Neural progenitor cell (in vitro differentiated cells): ENCODE results near the gene CHRNA7. TPM values are rescaled to one million over a fixed set of nuclear protein-coding genes. Genes with fewer than 3 reads are reported as not detected.
"Not testable (repeated sequence)": the region's sequence is repeated elsewhere in the genome, so short reads cannot be mapped to it uniquely, and the experiment has no call there.

Experiments used
- DNase-seq: peaks from one replicate; pipeline ENCODE4 v3.0.0-alpha.2; 2016; ENCODE audit warnings: low spot score
- H2AFZ ChIP-seq: fragments of 200-600 bp; sonication (generic); replicated peaks from 2 replicates; pipeline ENCODE4 v1.6.1; 2016; ENCODE audit warnings: antibody characterized with exemption
- H3F3A ChIP-seq: fragments of 200-600 bp; sonication (generic); 2 replicates; pipeline ENCODE4 v1.6.1; 2016; ENCODE audit warnings: antibody characterized with exemption, low read depth
- H3K27ac ChIP-seq: fragments of 200-600 bp; sonication (generic); 2 replicates; pipeline ENCODE4 v1.5.1; 2016; ENCODE audit warnings: mild to moderate bottlenecking
- H3K27me3 ChIP-seq: fragments of 200-600 bp; sonication (generic); 2 replicates; pipeline ENCODE4 v1.6.1; 2016; ENCODE audit warnings: mild to moderate bottlenecking, moderate library complexity
- H3K36me3 ChIP-seq: fragments of 200-600 bp; sonication (generic); 2 replicates; pipeline ENCODE4 v1.5.1; 2016
- H3K4me1 ChIP-seq: fragments of 200-600 bp; sonication (generic); 2 replicates; pipeline ENCODE4 v1.6.1; 2016; ENCODE audit warnings: mixed run types
- H3K4me2 ChIP-seq: fragments of 200-600 bp; sonication (generic); 2 replicates; pipeline ENCODE4 v1.6.1; 2016
- H3K4me3 ChIP-seq: fragments of 200-600 bp; sonication (generic); 2 replicates; pipeline ENCODE4 v1.5.1; 2016
- H3K79me2 ChIP-seq: fragments of 200-600 bp; sonication (generic); 2 replicates; pipeline ENCODE4 v1.6.1; 2016; ENCODE audit warnings: low read depth
- H3K9ac ChIP-seq: fragments of 200-600 bp; sonication (generic); 2 replicates; pipeline ENCODE4 v1.6.1; 2016
- H3K9me3 ChIP-seq: fragments of 200-600 bp; sonication (generic); 2 replicates; pipeline ENCODE4 v1.5.1; 2016; ENCODE audit warnings: low read depth
- H4K20me1 ChIP-seq: fragments of 200-600 bp; sonication (generic); 2 replicates; pipeline ENCODE4 v1.6.1; 2016; ENCODE audit warnings: low read depth
- H3K27ac Mint-ChIP-seq: 3 replicates; pipeline ENCODE4 v1.8.0; 2021; ENCODE audit warnings: mixed read lengths
- H3K27me3 Mint-ChIP-seq: 2 replicates; pipeline ENCODE4 v1.8.0; 2022; ENCODE audit warnings: low read depth, mild to moderate bottlenecking, inconsistent platforms, moderate library complexity, mixed read lengths; ENCODE audit not compliant: insufficient read depth
- H3K36me3 Mint-ChIP-seq: 3 replicates; pipeline ENCODE4 v1.8.0; 2021; ENCODE audit warnings: mixed read lengths
- H3K4me1 Mint-ChIP-seq: 3 replicates; pipeline ENCODE4 v1.8.0; 2021; ENCODE audit warnings: mixed read lengths
- H3K4me3 Mint-ChIP-seq: 3 replicates; pipeline ENCODE4 v1.8.0; 2021; ENCODE audit warnings: mild to moderate bottlenecking, moderate library complexity, mixed read lengths
- H3K9me3 Mint-ChIP-seq: 3 replicates; pipeline ENCODE4 v1.8.0; 2020; ENCODE audit warnings: mixed read lengths
- CTCF ChIP-seq: fragments of 200-600 bp; sonication (generic); IDR thresholded peaks from 2 replicates; pipeline ENCODE4 v1.5.1; 2017; ENCODE audit warnings: antibody characterized with exemption, mild to moderate bottlenecking
- EZH2 ChIP-seq: fragments of 200-600 bp; sonication (generic); IDR thresholded peaks from 2 replicates; pipeline ENCODE4 v1.6.1; 2017; ENCODE audit warnings: antibody characterized with exemption, mild to moderate bottlenecking, moderate library complexity
- EZH2phosphoT487 ChIP-seq: fragments of 200-600 bp; sonication (generic); IDR thresholded peaks from 2 replicates; pipeline ENCODE4 v1.6.1; 2017; ENCODE audit warnings: antibody characterized with exemption
- total RNA-seq: library from RNA; depleted of rRNA; stranded (reverse); fragments of >200 nt; gene quantifications from 2 replicates; pipeline ENCODE4 v1.2.3, GENCODE V29; 2015; ENCODE audit warnings: low replicate concordance

The CHRNA7 gene
- total RNA-seq, 1 donor from 2014 or later: 14.0 TPM

GRCh38 chr15:32148833-32149555 lies 118.7 kb downstream of the CHRNA7 start:
- Histone ChIP-seq H3F3A (no peaks in the 10 kb centered on the region), H3K4me3 (no peak overlapping the region), H3K4me1 (no peaks in the 10 kb centered on the region), H3K9me3 (no peaks in the 10 kb centered on the region), H3K9ac (no peak overlapping the region), H3K4me2 (no peak overlapping the region), H3K79me2 (no peaks in the 10 kb centered on the region), H4K20me1 (no peaks in the 10 kb centered on the region), H3K36me3 (no peaks in the 10 kb centered on the region), H2AFZ (no peak overlapping the region), H3K27me3 (no peaks in the 10 kb centered on the region), H3K27ac (no peak overlapping the region)
- no peak overlapping the region for H3K4me3 Mint-ChIP-seq
- no peak for DNase-seq
- no peak for TF ChIP-seq EZH2
- TF ChIP-seq CTCF: no peak
- TF ChIP-seq EZH2phosphoT487: no peak
- no peaks in the 10 kb centered on the region for H3K36me3 Mint-ChIP-seq
- peaks cover 13% of the 10 kb centered on the region for H3K4me1 Mint-ChIP-seq
- H3K27ac Mint-ChIP-seq: no peak overlapping the region
- H3K9me3 Mint-ChIP-seq: no peaks in the 10 kb centered on the region
- peaks cover 2% of the 10 kb centered on the region for H3K27me3 Mint-ChIP-seq

GRCh38 chr15:32152574-32152973 lies 122.3 kb downstream of the CHRNA7 start:
- no peak overlapping the region for H3K27ac Mint-ChIP-seq
- Histone ChIP-seq H3K9ac (no peak overlapping the region), H3K4me3 (no peak overlapping the region), H3K9me3 (no peaks in the 10 kb centered on the region), H3F3A (no peaks in the 10 kb centered on the region), H3K79me2 (no peaks in the 10 kb centered on the region), H3K36me3 (no peaks in the 10 kb centered on the region), H3K27ac (no peak overlapping the region), H3K4me1 (no peaks in the 10 kb centered on the region), H4K20me1 (no peaks in the 10 kb centered on the region), H3K27me3 (no peaks in the 10 kb centered on the region), H2AFZ (no peak overlapping the region), H3K4me2 (no peak overlapping the region)
- peaks cover 13% of the 10 kb centered on the region for H3K4me1 Mint-ChIP-seq
- no peaks in the 10 kb centered on the region for H3K36me3 Mint-ChIP-seq
- H3K27me3 Mint-ChIP-seq: peaks cover 2% of the 10 kb centered on the region
- DNase-seq: no peak
- no peaks in the 10 kb centered on the region for H3K9me3 Mint-ChIP-seq
- TF ChIP-seq CTCF: no peak
- no peak for TF ChIP-seq EZH2
- H3K4me3 Mint-ChIP-seq: no peak overlapping the region

- not testable (repeated sequence) for H3K36me3 ChIP-seq, H2AFZ ChIP-seq, H3K4me1 ChIP-seq, H3K9me3 Mint-ChIP-seq, DNase-seq, H3K27ac Mint-ChIP-seq, H3K79me2 ChIP-seq, H3K27me3 ChIP-seq, H3F3A ChIP-seq, H3K27ac ChIP-seq, H3K4me2 ChIP-seq, H3K4me3 Mint-ChIP-seq, H3K4me3 ChIP-seq, H3K36me3 Mint-ChIP-seq, H3K9me3 ChIP-seq, H4K20me1 ChIP-seq, H3K9ac ChIP-seq, H3K27me3 Mint-ChIP-seq
- H3K4me1 Mint-ChIP-seq: peaks cover 13% of the 10 kb centered on the region
These were observed 123.7 kb downstream of the CHRNA7 start for GRCh38 chr15:32153868-32154623.

- not testable (repeated sequence) for H3K27me3 Mint-ChIP-seq, H3K4me3 ChIP-seq, H3K27me3 ChIP-seq, H4K20me1 ChIP-seq, H3K4me2 ChIP-seq, H3K4me1 ChIP-seq, H3K36me3 ChIP-seq, H3K9ac ChIP-seq, H3K36me3 Mint-ChIP-seq, H3K79me2 ChIP-seq, H3K27ac ChIP-seq, H3K4me3 Mint-ChIP-seq, H2AFZ ChIP-seq, H3K4me1 Mint-ChIP-seq, H3K27ac Mint-ChIP-seq, H3K9me3 Mint-ChIP-seq, DNase-seq, H3F3A ChIP-seq, H3K9me3 ChIP-seq
These were observed 131.8 kb downstream of the CHRNA7 start for GRCh38 chr15:32162143-32162542.

- H3K36me3 Mint-ChIP-seq, H4K20me1 ChIP-seq, H3K4me1 ChIP-seq, H3K9me3 ChIP-seq, H3K4me3 Mint-ChIP-seq, H3K36me3 ChIP-seq, H3F3A ChIP-seq, H3K4me2 ChIP-seq, H3K27me3 ChIP-seq, H2AFZ ChIP-seq, H3K9me3 Mint-ChIP-seq, H3K4me3 ChIP-seq, H3K4me1 Mint-ChIP-seq, DNase-seq, H3K79me2 ChIP-seq, H3K9ac ChIP-seq, H3K27me3 Mint-ChIP-seq, H3K27ac Mint-ChIP-seq, H3K27ac ChIP-seq: not testable (repeated sequence)
These were observed 133.8 kb downstream of the CHRNA7 start for GRCh38 chr15:32164065-32164464.

GRCh38 chr15:32164747-32165146 lies 134.4 kb downstream of the CHRNA7 start:
- H3K4me1 Mint-ChIP-seq, H3K9me3 Mint-ChIP-seq, H3K79me2 ChIP-seq, H3F3A ChIP-seq, H3K9ac ChIP-seq, H4K20me1 ChIP-seq, H3K36me3 ChIP-seq, H2AFZ ChIP-seq, H3K4me3 Mint-ChIP-seq, H3K27ac ChIP-seq, H3K9me3 ChIP-seq, H3K36me3 Mint-ChIP-seq, H3K27ac Mint-ChIP-seq, DNase-seq, H3K4me3 ChIP-seq, H3K27me3 ChIP-seq, H3K4me2 ChIP-seq, H3K4me1 ChIP-seq, H3K27me3 Mint-ChIP-seq: not testable (repeated sequence)
